A549 (cell line): Measurements from ENCODE around the gene ING5. TPM values are rescaled to one million over a fixed set of nuclear protein-coding genes. Genes with fewer than 3 reads are reported as not detected.

Experiments
- ATAC-seq, 2 experiments: fragments of 200-7000 bp in 1 of 2; fragments of >200 bp in 1 of 2; cut with Nextera tagmentation in 1 of 2; cut with Tn5 transposase in 1 of 2; 3 replicates each; pipeline versions ENCODE4 v1.8.0 to v1.9.1; 2018 to 2020; ENCODE audit warnings: mild to moderate bottlenecking in 1 of 2, moderate library complexity in 1 of 2
- CTCF ChIA-PET: fragments of 300-600 bp; sonication (Branson Sonifier 250); formaldehyde crosslinking; extraction: SDS; loops from one replicate; lab custom pipeline; 2021; ENCODE audit warnings: antibody characterized with exemption, inconsistent platforms; lab: Yijun Ruan, JAX
- POLR2A ChIA-PET: fragments of 350-600 bp; formaldehyde crosslinking; extraction: SDS; loops from one replicate; lab custom pipeline; 2021; ENCODE audit warnings: antibody characterized with exemption, inconsistent platforms; lab: Yijun Ruan, JAX
- DNase-seq, 2 experiments: peaks; one replicate each; pipeline versions ENCODE4 v3.0.0 to v3.0.0-alpha.2; 2011 to 2016; ENCODE audit warnings: low read depth in 1 of 2, low spot score in 1 of 2
- FAIRE-seq: peaks from 2 replicates; lab custom pipeline; 2011; peaks lifted over from hg19 to GRCh38; lab: Jason Lieb, UNC
- H3K27ac ChIP-seq, 2 experiments: fragments of >200 bp; sonication (Bioruptor Twin); formaldehyde crosslinking; 3 replicates each; pipeline ENCODE4 v1.5.1; 2016 to 2017
- H3K4me1 ChIP-seq: fragments of >200 bp; sonication (Bioruptor Twin); formaldehyde crosslinking; 3 replicates; pipeline ENCODE4 v1.6.1; 2016
- H3K4me2 ChIP-seq: fragments of >200 bp; sonication (Bioruptor Twin); formaldehyde crosslinking; 3 replicates; pipeline ENCODE4 v1.6.1; 2016
- H3K4me3 ChIP-seq: fragments of >200 bp; sonication (Bioruptor Twin); formaldehyde crosslinking; 3 replicates; pipeline ENCODE4 v1.5.1; 2016
- H3K9me3 ChIP-seq: fragments of >200 bp; sonication (Bioruptor Twin); formaldehyde crosslinking; 3 replicates; pipeline ENCODE4 v1.6.1; 2016
- BHLHE40 ChIP-seq: IDR thresholded peaks from 2 replicates; pipeline ENCODE4 v1.6.1; 2012; ENCODE audit warnings: low read depth, low read length, inconsistent platforms
- CHD4 ChIP-seq: fragments of 200-600 bp; sonication (generic); IDR thresholded peaks from 2 replicates; pipeline ENCODE4 v1.6.1; 2016; ENCODE audit warnings: antibody characterized with exemption, mild to moderate bottlenecking, borderline replicate concordance
- FOXS1 ChIP-seq: fragments of 250-450 bp; sonication (Bioruptor Pico); IDR thresholded peaks from 2 replicates; pipeline ENCODE4 v1.5.0; 2020; ENCODE audit warnings: mild to moderate bottlenecking, moderate library complexity
- GATA3 ChIP-seq: IDR thresholded peaks from 2 replicates; pipeline ENCODE4 v1.6.1; 2012; ENCODE audit warnings: borderline replicate concordance
- HDAC2 ChIP-seq: fragments of 200-600 bp; sonication (generic); IDR thresholded peaks from 2 replicates; pipeline ENCODE4 v1.6.1; 2016
- JUN ChIP-seq, 2 experiments: fragments of >200 bp; sonication (Bioruptor Twin); formaldehyde crosslinking; IDR thresholded peaks; 2 replicates in 1 of 2; 3 replicates in 1 of 2; pipeline ENCODE4 v1.6.1; 2016 to 2017
- KDM1A ChIP-seq: fragments of 200-600 bp; sonication (generic); IDR thresholded peaks from 2 replicates; pipeline ENCODE4 v1.6.1; 2016; ENCODE audit warnings: low read depth, mild to moderate bottlenecking
- KDM5A ChIP-seq: fragments of 200-600 bp; sonication (generic); IDR thresholded peaks from 2 replicates; pipeline ENCODE4 v1.6.1; 2016; ENCODE audit warnings: antibody characterized with exemption, mild to moderate bottlenecking
- MYC ChIP-seq: IDR thresholded peaks from 2 replicates; pipeline ENCODE4 v1.6.1; 2012; ENCODE audit warnings: mild to moderate bottlenecking, inconsistent platforms, low read length, improper control_type of control experiment, borderline replicate concordance
- NPAS2 ChIP-seq: fragments of 250-450 bp; sonication (Bioruptor Pico); IDR thresholded peaks from 2 replicates; pipeline ENCODE4 v1.8.0; 2022; ENCODE audit warnings: mild to moderate bottlenecking, moderate library complexity, borderline replicate concordance
- SMC3 ChIP-seq: fragments of >200 bp; sonication (Bioruptor Twin); formaldehyde crosslinking; IDR thresholded peaks from 3 replicates; pipeline ENCODE4 v1.6.1; 2018; ENCODE audit warnings: inconsistent platforms
- TFCP2L1 ChIP-seq: fragments of 250-450 bp; sonication (Bioruptor Pico); IDR thresholded peaks from 2 replicates; pipeline ENCODE4 v1.5.0; 2021; ENCODE audit warnings: mild to moderate bottlenecking
- TP53 ChIP-seq: fragments of 250-450 bp; sonication (Bioruptor Pico); IDR thresholded peaks from 2 replicates; pipeline ENCODE4 v1.5.0; 2021; ENCODE audit warnings: mild to moderate bottlenecking, moderate library complexity
- ZC3H11A ChIP-seq: fragments of 450-650 bp; IDR thresholded peaks from 2 replicates; pipeline ENCODE4 v1.6.1; 2014; ENCODE audit warnings: antibody characterized with exemption, mild to moderate bottlenecking
- ZFP36 ChIP-seq: fragments of 450-650 bp; IDR thresholded peaks from 2 replicates; pipeline ENCODE4 v1.6.1; 2014; ENCODE audit warnings: borderline replicate concordance; ENCODE audit not compliant: partially characterized antibody
- ZSCAN20 ChIP-seq: fragments of 250-450 bp; sonication (Bioruptor Pico); IDR thresholded peaks from 2 replicates; pipeline ENCODE4 v1.8.0; 2022; ENCODE audit warnings: mild to moderate bottlenecking, moderate library complexity
- WGBS: methylation state at CpG from one replicate; pipeline ENCODE4 v1.1.6; 2017; ENCODE audit errors: missing lambda C conversion rate; 5-methylcytosine and 5-hydroxymethylcytosine counted together
- polyA plus RNA-seq, 4 experiments: library from polyadenylated mRNA; depleted of rRNA in 3 of 4; stranded (reverse); fragments of >200 nt; fragmentation: RNase III in 1 of 4; extraction: RNeasy Plus Mini Kit Qiagen cat#74134 plus additional on column Dnase treatment in 1 of 4; gene quantifications; 2 replicates in 3 of 4; 3 replicates in 1 of 4; pipeline ENCODE4 v1.2.3, GENCODE V29; 2011 to 2017
- TF ChIP-seq, protein P1 (sequence below): IDR thresholded peaks from 2 replicates; pipeline ENCODE4 v1.6.1; 2012
- TF ChIP-seq, protein P2 (sequence below): fragments of 450-650 bp; IDR thresholded peaks from 2 replicates; pipeline ENCODE4 v1.6.1; 2014; ENCODE audit warnings: antibody characterized with exemption
- TF ChIP-seq, protein P3 (sequence below): fragments of 150-350 bp; IDR thresholded peaks from 2 replicates; pipeline ENCODE4 v1.6.1; 2014; ENCODE audit warnings: low read depth, mild to moderate bottlenecking, low read length
- TF ChIP-seq, protein P4 (sequence below): IDR thresholded peaks from 2 replicates; pipeline ENCODE4 v1.6.1; 2012; ENCODE audit warnings: low read depth, borderline replicate concordance
- TF ChIP-seq, protein P5 (sequence below): fragments of >200 bp; sonication (Bioruptor Twin); formaldehyde crosslinking; IDR thresholded peaks from 2 replicates; pipeline ENCODE4 v1.6.1; 2016

ING5 gene
- polyA plus RNA-seq, 2 of the 4 experiments (the other 2 are of a cell fraction), result 28.6 to 29.6 TPM

DNA sequence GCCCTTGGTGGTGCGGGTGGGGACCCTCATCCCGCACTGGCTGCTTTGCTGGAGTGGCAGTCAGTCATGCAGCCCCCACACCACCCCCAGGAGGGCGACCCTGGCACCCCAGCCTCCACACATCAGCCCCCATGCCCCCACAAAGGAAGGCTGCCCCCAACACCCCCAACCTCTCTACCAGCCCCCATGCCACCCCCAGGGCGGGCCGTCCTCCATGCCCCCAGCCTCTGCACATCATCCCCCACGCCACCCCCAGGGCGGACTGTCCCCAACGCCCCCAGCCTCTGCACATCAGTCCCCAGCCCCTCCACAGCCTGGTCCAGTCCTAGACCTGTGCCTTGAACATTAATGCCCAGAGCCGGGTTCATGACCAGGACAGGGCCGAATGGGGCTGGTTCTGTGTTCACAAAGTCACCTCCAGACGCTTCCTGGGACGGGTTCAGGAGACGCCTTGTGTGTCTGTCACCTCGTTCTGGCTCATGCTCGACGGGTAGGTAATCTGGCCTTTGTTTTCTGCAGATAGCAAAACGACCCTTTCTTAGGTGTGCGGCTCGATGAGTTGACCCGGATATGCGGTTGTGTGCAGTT lies 50.9 kb downstream of the ING5 start:
- ATAC-seq, result no peak
- peak overlapping the region in 1 of 2 experiments; percentile 52; a peak in 2 of 6 replicates for H3K27ac ChIP-seq
- no peak for FAIRE-seq

DNA sequence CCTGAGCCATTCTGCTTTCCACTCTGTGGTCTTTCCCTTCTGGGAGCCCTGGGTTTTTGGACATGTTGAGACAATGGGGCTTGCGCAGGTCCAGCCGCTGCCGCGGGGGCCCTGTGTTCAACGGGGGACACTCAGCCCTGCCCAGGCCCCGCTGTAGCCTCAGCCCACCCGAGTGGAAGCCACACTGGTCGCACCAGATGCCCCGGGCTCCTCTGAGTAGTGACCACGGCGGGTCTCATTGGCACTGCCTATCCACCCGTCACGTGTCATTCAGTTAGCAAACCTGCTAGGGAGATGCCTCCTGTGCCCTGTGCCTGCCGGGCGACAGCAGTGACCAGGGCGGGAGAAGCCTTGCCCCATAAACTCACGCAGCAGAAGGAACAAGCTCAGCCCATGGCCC lies 51.7 kb downstream of the ING5 start:
- Histone ChIP-seq H3K27ac (peak overlapping the region in 1 of 2 experiments; percentile 52; a peak in 2 of 6 replicates), H3K4me2 (no peak overlapping the region), H3K4me1 (no peaks in the 10 kb centered on the region), H3K9me3 (no peaks in the 10 kb centered on the region), H3K4me3 (no peak overlapping the region)
- DNase-seq (no peak), ATAC-seq (no peak), FAIRE-seq (no peak)
- TF ChIP-seq NPAS2 (CRISPR knock-in tag) (no peak), BHLHE40 (no peak), SMC3 (no peak), ZC3H11A (no peak), ZSCAN20 (no peak)
- TF ChIP-seq, protein P1, sequence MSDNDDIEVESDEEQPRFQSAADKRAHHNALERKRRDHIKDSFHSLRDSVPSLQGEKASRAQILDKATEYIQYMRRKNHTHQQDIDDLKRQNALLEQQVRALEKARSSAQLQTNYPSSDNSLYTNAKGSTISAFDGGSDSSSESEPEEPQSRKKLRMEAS, result no peak
- TF ChIP-seq, protein P2, sequence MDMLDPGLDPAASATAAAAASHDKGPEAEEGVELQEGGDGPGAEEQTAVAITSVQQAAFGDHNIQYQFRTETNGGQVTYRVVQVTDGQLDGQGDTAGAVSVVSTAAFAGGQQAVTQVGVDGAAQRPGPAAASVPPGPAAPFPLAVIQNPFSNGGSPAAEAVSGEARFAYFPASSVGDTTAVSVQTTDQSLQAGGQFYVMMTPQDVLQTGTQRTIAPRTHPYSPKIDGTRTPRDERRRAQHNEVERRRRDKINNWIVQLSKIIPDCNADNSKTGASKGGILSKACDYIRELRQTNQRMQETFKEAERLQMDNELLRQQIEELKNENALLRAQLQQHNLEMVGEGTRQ, result no peak
- ChIA-PET POLR2A (no interaction called here), CTCF (no interaction called here)
- WGBS, result 88% methylated on average over 10 of the region's 17 CpGs

More for the DNA sequence above, 50.9 kb downstream of the ING5 start:
- WGBS, result 91% methylated on average over 14 of the region's 21 CpGs
- ChIA-PET POLR2A (no interaction called here), CTCF (no interaction called here)
- H3K4me1 ChIP-seq, result no peaks in the 10 kb centered on the region
- H3K4me3 ChIP-seq, result no peak overlapping the region
- DNase-seq, result no peak
- H3K4me2 ChIP-seq, result no peak overlapping the region
- TF ChIP-seq ZFP36, result no peak
- TF ChIP-seq SMC3, result no peak
- TF ChIP-seq FOXS1 (CRISPR knock-in tag), result no peak
- TF ChIP-seq, protein P3, sequence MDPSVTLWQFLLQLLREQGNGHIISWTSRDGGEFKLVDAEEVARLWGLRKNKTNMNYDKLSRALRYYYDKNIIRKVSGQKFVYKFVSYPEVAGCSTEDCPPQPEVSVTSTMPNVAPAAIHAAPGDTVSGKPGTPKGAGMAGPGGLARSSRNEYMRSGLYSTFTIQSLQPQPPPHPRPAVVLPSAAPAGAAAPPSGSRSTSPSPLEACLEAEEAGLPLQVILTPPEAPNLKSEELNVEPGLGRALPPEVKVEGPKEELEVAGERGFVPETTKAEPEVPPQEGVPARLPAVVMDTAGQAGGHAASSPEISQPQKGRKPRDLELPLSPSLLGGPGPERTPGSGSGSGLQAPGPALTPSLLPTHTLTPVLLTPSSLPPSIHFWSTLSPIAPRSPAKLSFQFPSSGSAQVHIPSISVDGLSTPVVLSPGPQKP, result no peak
- no peak for TF ChIP-seq CHD4
- no peak for TF ChIP-seq MYC
- TF ChIP-seq ZSCAN20, result no peak
- H3K9me3 ChIP-seq, result no peaks in the 10 kb centered on the region

DNA sequence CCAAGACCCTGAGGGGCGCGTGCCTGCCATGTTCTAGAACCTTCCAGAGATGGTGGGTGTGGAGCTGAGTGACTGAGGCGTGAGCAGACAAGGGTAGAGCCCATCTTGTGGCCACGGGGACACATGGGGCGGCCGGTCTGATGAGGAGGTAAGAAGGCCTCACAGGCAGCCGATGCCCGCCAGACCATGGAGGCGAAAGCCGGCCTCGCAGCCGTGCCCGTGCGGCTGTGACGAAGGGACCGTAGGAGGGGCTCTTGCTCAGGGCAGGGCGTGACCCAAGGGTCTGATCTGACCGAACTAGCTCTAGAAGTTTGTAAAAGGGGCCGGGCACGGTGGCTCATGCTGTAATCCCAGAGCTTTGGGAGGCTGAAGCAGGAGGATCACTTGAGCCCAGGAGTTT lies 52.2 kb downstream of the ING5 start:
- no peaks in the 10 kb centered on the region for H3K4me1 ChIP-seq
- ATAC-seq, result no peak
- no peaks in the 10 kb centered on the region for H3K9me3 ChIP-seq
- no peak for FAIRE-seq
- CTCF ChIA-PET, result no interaction called here
- DNase-seq, result no peak
- TF ChIP-seq JUN (IDR thresholded peaks at IDR 0.05) (no peak), ZSCAN20 (no peak), HDAC2 (no peak), BHLHE40 (no peak), TFCP2L1 (CRISPR knock-in tag) (no peak), GATA3 (no peak), KDM5A (no peak), FOXS1 (CRISPR knock-in tag) (no peak), TP53 (CRISPR knock-in tag) (no peak), KDM1A (no peak)
- TF ChIP-seq, protein P3, result no peak
- TF ChIP-seq, protein P4, sequence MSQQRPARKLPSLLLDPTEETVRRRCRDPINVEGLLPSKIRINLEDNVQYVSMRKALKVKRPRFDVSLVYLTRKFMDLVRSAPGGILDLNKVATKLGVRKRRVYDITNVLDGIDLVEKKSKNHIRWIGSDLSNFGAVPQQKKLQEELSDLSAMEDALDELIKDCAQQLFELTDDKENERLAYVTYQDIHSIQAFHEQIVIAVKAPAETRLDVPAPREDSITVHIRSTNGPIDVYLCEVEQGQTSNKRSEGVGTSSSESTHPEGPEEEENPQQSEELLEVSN, result no peak
- TF ChIP-seq, protein P5, sequence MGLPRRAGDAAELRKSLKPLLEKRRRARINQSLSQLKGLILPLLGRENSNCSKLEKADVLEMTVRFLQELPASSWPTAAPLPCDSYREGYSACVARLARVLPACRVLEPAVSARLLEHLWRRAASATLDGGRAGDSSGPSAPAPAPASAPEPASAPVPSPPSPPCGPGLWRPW, result no peak
- TF ChIP-seq, protein P1, result no peak
- POLR2A ChIA-PET, result no interaction called here
- no peak overlapping the region for H3K27ac ChIP-seq
- 92% methylated on average over 20 of the region's 20 CpGs for WGBS
- no peak overlapping the region for H3K4me2 ChIP-seq
- H3K4me3 ChIP-seq, result no peak overlapping the region
